ENCODE results near the gene C1QTNF4.
"Not testable (repeated sequence)": the region's sequence is repeated elsewhere in the genome, so short reads cannot be mapped to it uniquely, and the experiment has no call there.

The C1QTNF4 gene

GRCh38 chr11:47593934-47594855 lies at the start of gene C1QTNF4:
Gene C1QTNF4, minus strand, starts transcription at chr11:47594411. Its CDS starts 3,601 bp downstream, at chr11:47590810.
- no peak for DNase-seq

GRCh38 chr11:47642099-47642855 lies 48.1 kb upstream of the C1QTNF4 start, which contains the start of gene MTCH2:
Gene MTCH2, minus strand, starts transcription at chr11:47642559. Its CDS starts 94 bp downstream, at chr11:47642465.
- peak; percentile 91 for DNase-seq

- DNase-seq = no peak
Observed at GRCh38 chr11:47641600-47642098, 47.4 kb upstream of the C1QTNF4 start.

- not testable (repeated sequence) for DNase-seq
Observed at GRCh38 chr11:47640506-47640905, 46.3 kb upstream of the C1QTNF4 start.

- DNase-seq = not testable (repeated sequence)
Observed at GRCh38 chr11:47636331-47636730, 42.1 kb upstream of the C1QTNF4 start.

- DNase-seq = no peak
Observed at GRCh38 chr11:47631473-47631872, 37.3 kb upstream of the C1QTNF4 start.

- no peak for DNase-seq
Observed at GRCh38 chr11:47628026-47628425, 33.8 kb upstream of the C1QTNF4 start.

- no peak for DNase-seq
Observed at GRCh38 chr11:47626234-47626633, 32.0 kb upstream of the C1QTNF4 start.

GRCh38 chr11:47620836-47621378 lies 26.7 kb upstream of the C1QTNF4 start:
- DNase-seq = no peak

- DNase-seq = no peak
Observed at GRCh38 chr11:47617417-47617809, 23.2 kb upstream of the C1QTNF4 start.

GRCh38 chr11:47616726-47617416 lies 22.7 kb upstream of the C1QTNF4 start:
- DNase-seq = no peak

- no peak for DNase-seq
Observed at GRCh38 chr11:47615249-47615648, 21.0 kb upstream of the C1QTNF4 start.

GRCh38 chr11:47611348-47611794 lies 17.2 kb upstream of the C1QTNF4 start:
- no peak for DNase-seq

- DNase-seq = no peak
Observed at GRCh38 chr11:47609675-47610074, 15.5 kb upstream of the C1QTNF4 start.

- no peak for DNase-seq
Observed at GRCh38 chr11:47607380-47607779, 13.2 kb upstream of the C1QTNF4 start.

GRCh38 chr11:47606731-47607130 lies 12.5 kb upstream of the C1QTNF4 start:
- no peak for DNase-seq

GRCh38 chr11:47605921-47606320 lies 11.7 kb upstream of the C1QTNF4 start:
- DNase-seq = no peak

- no peak for DNase-seq
Observed at GRCh38 chr11:47603295-47603694, 9.1 kb upstream of the C1QTNF4 start.

- no peak for DNase-seq
Observed at GRCh38 chr11:47599902-47600301, 5.7 kb upstream of the C1QTNF4 start.

GRCh38 chr11:47595967-47596366 lies 1.8 kb upstream of the C1QTNF4 start:
- DNase-seq = no peak

- DNase-seq = no peak
Observed at GRCh38 chr11:47595029-47595428, 818 bp upstream of the C1QTNF4 start.

GRCh38 chr11:47593492-47593933 lies 698 bp downstream of the C1QTNF4 start:
- no peak for DNase-seq
